ENCODE results near the gene TCFL5.

Gene TCFL5

GRCh38 chr20:62820208-62820961 is 41.2 kb downstream of the TCFL5 start:
- peak in 19 of 42 donors; percentile 43 to 83 (median 59) for DNase-seq
- intact Hi-C loops (cut with DNase I) = no loop called here

DNA sequence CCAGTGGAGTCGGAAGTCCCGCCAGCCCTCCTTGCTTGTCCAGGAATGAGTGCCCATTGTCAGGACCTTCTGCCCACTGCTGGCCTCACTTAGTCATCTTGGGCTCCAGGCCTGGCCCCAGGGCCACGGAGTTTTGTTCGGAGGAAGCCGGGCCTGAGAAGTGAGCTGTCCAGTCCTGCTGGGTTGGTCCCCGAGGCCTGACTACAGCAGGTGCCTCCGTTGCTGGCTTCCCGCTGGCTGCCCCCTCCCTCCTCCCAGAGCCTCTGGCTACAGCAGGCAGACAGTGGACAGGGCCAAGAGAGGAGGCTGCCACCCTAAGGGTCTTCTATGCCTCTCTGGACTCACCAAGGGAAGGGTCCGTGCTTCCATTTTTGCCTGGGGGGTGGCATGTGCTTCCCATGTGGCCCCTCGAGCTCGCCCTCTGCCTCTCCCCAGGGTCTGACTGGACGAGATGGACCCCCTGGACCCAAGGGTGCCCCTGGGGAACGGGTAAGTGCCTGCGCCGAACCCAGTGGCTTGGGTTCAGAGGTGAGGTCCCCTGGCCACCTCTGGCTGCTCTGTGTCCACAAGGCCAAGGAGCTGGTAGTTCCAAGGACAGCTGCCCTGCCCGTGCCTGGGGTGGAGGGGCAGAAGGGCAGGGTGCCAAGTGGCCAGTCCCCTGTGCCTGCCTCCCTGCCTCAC is 42.0 kb downstream of the TCFL5 start:
- DNase-seq = peak in 7 of 42 donors; percentile 31 to 67 (median 56)
- intact Hi-C loops (cut with DNase I) = no loop called here

- intact Hi-C loops (cut with DNase I) = no loop called here
- peak; percentile 56 to 91 (median 78) for DNase-seq
These were observed 42.8 kb downstream of the TCFL5 start for GRCh38 chr20:62818592-62819493.

DNA sequence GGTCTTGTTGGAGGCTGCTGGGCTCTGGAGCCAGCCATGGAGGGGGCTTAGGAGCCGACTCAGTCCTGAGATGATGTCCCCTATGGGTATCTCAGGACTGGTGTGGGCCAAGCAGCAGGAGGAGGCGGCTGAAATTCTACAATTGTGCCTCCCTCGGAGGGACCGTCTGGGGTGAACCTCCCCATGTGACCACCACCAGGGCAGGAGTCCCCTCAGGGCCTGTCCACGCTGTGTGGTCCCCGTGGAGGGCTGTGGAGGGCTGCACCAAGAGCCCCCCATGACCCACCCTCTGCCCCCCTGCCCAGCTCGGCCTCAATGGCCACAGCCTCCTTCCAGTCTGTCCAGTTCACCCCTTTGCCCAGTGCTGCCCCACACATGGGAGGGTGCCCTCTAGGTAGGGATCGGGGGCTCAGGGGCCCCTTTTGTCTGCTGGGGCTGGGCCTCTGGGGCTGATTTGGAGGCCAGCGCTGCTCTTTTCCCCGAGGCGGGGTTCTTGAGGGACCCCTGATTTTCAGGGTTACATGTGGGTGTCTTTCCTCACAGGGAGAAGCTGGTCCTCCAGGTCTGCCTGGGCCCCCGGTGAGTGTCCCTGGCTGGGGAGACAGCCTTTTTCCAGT is 43.5 kb downstream of the TCFL5 start:
- intact Hi-C loops (cut with DNase I) = no loop called here
- DNase-seq = peak in 1 of 42 donors; percentile 51

DNA sequence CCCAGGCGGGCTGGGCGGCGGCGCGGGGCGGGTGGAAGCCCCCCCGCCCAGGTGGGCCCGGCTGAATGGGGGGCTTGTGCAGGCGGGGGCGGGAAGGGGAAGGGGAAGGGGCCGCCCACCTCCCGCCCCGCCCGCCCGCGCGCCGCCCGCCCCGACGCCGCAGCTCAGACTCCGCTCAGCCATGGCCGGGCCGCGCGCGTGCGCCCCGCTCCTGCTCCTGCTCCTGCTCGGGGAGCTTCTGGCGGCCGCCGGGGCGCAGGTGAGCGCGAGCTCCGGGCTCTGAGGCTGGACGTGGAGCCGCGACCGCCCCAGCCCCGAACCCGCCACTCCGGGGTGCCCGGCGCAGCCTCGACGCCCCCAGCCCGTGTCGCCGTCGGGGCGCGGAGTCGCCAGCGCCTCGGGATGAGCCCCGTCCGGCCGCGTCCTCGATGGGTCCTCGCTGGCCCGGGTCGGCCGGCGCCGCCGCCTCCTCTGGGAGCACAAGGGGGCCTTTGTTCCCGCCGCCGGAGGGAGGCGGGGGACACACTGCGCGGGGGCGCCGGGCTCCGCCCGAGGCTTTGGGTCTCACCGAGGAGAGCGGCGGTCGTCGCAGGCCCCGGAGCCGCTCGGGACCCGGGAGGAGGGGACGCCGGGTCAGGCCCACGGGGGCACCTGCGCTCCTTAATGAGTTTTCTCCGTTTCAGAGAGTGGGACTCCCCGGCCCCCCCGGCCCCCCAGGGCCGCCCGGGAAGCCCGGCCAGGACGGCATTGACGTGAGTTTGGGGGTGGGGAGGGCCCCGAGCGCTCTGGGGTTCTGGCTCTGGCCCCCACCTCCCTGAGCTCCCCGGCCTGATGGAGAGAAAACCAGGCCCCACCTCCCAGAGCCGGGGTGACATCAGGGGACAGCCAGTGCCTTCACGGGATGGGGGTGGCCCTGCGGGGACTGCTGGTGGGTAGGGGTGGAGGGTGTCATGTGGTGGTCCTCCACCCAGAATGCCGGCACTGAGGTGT is 44.4 kb downstream of the TCFL5 start, which contains the start of gene COL9A3:
TSS of gene COL9A3 (plus strand) at position 167 of the 990 bp plus-strand sequence. CDS start at position 182, 15 bp downstream.
- intact Hi-C loops (cut with DNase I) = no loop called here

DNA sequence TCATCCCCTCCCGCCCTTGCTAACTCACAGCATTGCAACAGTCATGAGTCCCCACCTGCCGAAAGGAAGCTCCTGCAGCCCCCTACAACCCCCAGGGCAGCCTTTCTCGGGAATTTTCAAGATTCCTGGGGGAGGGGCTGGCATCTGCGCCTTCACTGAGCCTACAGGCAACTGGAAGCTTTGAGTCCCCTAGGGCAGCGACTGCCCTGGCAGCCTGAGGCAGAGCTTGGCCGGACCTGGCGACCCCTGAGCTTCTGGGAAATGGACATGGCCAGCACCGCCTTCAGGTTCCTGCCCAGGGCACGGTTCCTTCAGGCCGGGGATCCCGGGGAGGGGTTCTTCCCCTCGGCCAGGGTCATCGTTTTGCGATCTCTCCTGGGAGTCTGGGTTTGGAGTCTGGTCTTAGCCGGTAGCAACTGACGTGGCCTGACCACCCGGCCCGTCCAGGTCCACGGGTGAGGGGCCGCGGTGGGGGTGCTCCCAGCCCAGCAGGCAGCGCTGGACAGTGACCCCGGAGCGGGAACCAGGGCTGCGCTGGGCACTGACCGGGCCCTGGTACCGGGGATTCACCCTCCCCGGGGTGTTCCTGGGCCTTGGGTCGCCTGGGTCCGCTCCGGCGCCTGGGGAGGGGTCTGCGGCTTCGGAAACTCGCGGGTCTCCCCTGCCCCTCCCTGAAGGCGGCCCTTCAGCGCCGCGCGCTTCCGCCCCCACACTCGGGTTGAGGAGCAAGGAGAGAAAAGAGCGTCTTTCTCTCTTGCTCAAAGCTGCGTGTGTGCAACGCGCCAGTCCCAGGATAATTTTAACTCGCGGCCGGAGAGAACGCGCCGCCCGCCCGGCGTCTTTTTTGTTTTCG is 45.4 kb downstream of the TCFL5 start:
- peak in 7 of 42 donors; percentile 29 to 56 (median 39) for DNase-seq
- intact Hi-C loops (cut with DNase I) = no loop called here

More for the DNA sequence above, 44.4 kb downstream of the TCFL5 start, which contains the start of gene COL9A3:
- peak in 38 of 42 donors; percentile 52 to 90 (median 78) for DNase-seq

DNA sequence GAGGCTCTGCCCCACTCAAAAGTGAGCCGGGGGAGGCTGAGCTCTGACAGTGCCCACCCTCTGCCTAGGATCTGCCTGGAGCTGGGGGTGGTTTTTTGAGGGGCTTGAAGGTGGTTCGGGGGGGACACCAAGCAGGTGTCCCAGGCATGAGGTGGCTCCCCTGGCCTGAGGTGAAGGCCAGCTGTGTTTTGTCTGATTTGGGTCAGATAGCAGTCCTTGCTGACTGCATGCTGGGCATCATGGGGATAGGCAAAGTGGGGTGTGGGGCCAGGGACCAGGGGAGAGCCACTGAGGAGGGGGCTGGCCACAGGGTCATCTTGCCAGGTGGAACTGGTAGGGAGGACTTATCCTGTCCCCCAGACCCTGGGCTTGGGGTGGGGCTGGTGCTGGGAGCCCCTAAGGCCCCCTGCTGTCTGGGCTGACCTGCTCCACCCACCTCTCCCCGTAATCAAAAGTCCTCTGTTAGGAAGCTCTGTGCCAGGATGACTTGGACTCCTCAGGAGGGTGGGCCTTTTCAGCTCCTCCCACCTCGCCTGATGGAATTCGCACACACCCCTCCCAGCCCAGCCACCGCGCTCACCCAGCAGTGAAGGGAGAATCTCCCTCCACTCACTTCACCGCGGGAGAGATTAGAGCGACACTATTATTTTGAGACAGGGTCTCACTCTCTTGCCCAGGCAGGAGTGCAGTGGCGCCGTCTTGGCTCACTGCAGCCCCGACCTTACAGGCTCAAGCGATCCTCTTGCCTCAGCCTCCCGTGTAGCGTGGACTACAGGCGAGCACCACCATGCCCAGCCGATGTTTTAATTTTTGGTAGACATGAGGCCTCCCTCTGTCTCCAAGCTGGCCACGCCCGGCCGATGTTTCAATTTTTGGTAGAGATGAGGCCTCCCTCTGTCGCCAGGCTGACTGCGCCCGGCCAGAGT is 46.3 kb downstream of the TCFL5 start:
- intact Hi-C loops (cut with DNase I) = no loop called here

GRCh38 chr20:62814709-62815065 is 46.9 kb downstream of the TCFL5 start:
- DNase-seq = no peak
- intact Hi-C loops (cut with DNase I) = loop anchor here (5.0 kb wide), 1 partner anchor 43 kb away; no protein-coding TSS in a partner anchor

More for the DNA sequence above, 46.3 kb downstream of the TCFL5 start:
- DNase-seq = no peak

DNA sequence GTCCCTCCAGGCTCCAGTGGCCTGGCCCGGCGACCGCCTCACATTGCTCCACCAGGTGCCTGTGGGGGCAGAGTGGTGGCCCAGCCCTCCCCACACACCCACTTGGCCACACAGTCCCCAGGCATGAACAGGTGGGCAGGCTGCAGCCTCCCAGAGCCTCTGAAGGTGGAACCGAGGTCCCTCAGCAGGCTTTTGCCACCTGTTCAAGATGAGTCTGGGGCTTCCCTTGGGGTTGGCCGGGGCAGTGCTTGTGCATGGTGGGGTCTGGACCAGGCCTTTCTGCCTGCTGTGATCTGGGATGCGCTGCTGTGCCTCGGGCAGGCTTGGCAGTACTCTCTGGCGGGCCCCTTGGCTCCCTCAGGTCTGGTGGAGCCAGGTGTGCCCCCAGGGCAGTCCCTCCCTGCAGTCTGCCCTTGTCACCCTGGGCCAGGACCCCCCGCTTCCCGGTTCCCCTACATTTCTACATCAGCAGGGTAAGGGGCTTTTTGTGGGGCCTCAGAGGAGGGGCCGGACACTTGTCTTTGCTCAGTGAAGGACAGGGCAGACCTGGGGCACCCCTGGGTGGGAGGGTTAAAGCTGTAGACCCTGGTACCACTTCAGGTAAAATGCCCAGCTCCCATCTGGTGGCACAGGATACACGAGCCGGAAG is 47.4 kb downstream of the TCFL5 start:
- no peak for DNase-seq
- intact Hi-C loops (cut with DNase I) = loop anchor here (5.0 kb wide), 1 partner anchor 43 kb away; no protein-coding TSS in a partner anchor

GRCh38 chr20:62813588-62813987 is 48.0 kb downstream of the TCFL5 start:
- intact Hi-C loops (cut with DNase I) = loop anchor here (5.0 kb wide), 1 partner anchor 44 kb away; no protein-coding TSS in a partner anchor
- DNase-seq = no peak

GRCh38 chr20:62812907-62813200 is 48.8 kb downstream of the TCFL5 start:
- DNase-seq = no peak
- intact Hi-C loops (cut with DNase I) = loop anchor here (5.0 kb wide), 1 partner anchor 44 kb away; no protein-coding TSS in a partner anchor

- no peak for DNase-seq
- intact Hi-C loops (cut with DNase I) = loop anchor here (5.0 kb wide), 1 partner anchor 45 kb away; no protein-coding TSS in a partner anchor
These were observed 49.3 kb downstream of the TCFL5 start for GRCh38 chr20:62812181-62812906.

GRCh38 chr20:62811720-62812119 is 49.9 kb downstream of the TCFL5 start:
- intact Hi-C loops (cut with DNase I) = loop anchor here (5.0 kb wide), 1 partner anchor 46 kb away; no protein-coding TSS in a partner anchor
- no peak for DNase-seq

DNA sequence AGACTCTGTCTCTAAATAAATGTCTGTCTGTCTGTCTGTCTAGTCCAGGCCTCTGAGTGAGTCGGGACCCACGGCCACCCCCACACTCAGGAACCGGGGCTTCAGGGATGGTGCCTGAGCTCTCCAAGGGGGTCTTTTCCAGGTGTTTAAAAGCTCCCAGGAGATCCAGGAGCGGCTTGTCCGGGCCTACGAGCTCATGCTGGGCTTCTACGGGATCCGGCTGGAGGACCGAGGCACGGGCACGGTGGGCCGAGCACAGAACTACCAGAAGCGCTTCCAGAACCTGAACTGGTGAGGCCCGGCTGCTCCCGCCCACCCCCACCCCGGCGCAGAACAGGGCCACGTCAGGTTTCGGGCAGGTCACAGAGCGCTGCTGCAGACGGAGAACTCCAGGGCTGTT is 50.3 kb downstream of the TCFL5 start:
- intact Hi-C loops (cut with DNase I) = loop anchor here (5.0 kb wide), 1 partner anchor 46 kb away; no protein-coding TSS in a partner anchor
- DNase-seq = no peak

Measured in head of caudate nucleus (tissue), 42 donors.